Muscle of leg (tissue), 11 donors: Measurements from ENCODE around the gene ZNF574. TPM values are rescaled to one million over a fixed set of nuclear protein-coding genes. Genes with fewer than 3 reads are reported as not detected.

Experiments
- DNase-seq: peaks from one replicate; pipeline ENCODE4 v3.0.0; 2013
- H3K27ac ChIP-seq: one replicate; pipeline ENCODE4 v1.5.1; 2013; ENCODE audit warnings: mild to moderate bottlenecking, low read length, control low read depth
- H3K27me3 ChIP-seq: one replicate; pipeline ENCODE4 v1.6.1; 2013; ENCODE audit warnings: low read length; ENCODE audit not compliant: control insufficient read depth, insufficient read depth
- H3K36me3 ChIP-seq: one replicate; pipeline ENCODE4 v1.6.1; 2013; ENCODE audit warnings: low read length; ENCODE audit not compliant: control insufficient read depth, insufficient read depth
- H3K4me1 ChIP-seq: one replicate; pipeline ENCODE4 v1.6.1; 2013; ENCODE audit warnings: low read length; ENCODE audit not compliant: control insufficient read depth, insufficient read depth
- H3K4me3 ChIP-seq: one replicate; pipeline ENCODE4 v1.5.1; 2013; ENCODE audit warnings: low read length, control low read depth
- H3K9me3 ChIP-seq: replicated peaks from 2 replicates; pipeline ENCODE4 v1.6.1; 2013; ENCODE audit warnings: low read depth, low read length; ENCODE audit not compliant: control insufficient read depth
- WGBS: methylation state at CpG from one replicate; pipeline ENCODE4 v1.1.5; 2013; ENCODE audit warnings: missing lambda C conversion rate; ENCODE audit not compliant: insufficient coverage; 5-methylcytosine and 5-hydroxymethylcytosine counted together
- polyA plus RNA-seq, 8 donors: library from polyadenylated mRNA; unstranded; fragments of 120-200 nt; gene quantifications; one replicate each; pipeline versions ENCODE4 v1.2.1 to v1.2.3, GENCODE V29; 2013; ENCODE audit warnings: inconsistent platforms in 1 of 8, low replicate concordance in 1 of 8; ENCODE audit not compliant: insufficient read length in 8 of 8, insufficient read depth in 1 of 8
- total RNA-seq: library from RNA; stranded (reverse); fragments of 120-200 nt; gene quantifications from one replicate; pipeline ENCODE4 v1.2.4, GENCODE V29; 2013

The ZNF574 gene
- total and polyA plus RNA-seq, 9 donors: 6.4 to 13.4 (median 12.0) TPM

DNA sequence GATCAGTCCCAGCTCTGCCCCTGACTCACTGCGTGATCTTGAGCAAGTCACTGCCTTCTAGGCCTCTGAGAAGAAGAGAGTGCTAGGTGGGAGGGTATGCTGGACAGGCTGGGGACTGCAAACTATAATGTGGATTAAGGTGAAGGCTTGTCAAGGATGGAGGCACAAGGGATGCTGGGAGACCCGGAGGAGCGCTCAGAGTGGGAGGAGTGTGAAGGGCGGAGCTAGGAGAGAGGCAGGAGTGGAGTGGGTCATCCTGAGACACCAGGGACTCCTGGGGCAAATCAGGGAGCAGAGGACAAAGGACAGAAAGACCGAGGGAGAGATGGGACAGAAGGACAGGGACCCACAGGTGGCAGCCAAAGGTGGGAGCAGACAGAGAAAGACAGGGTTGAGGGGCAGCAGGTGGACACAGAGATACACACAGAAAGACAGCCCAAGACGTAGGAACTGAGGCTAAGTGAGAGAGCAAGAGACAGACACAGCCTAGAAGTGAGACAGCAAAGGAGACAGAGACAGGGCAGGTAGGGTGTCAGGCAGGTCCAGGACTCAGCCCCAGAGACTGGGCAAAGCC, 8.6 kb upstream of the ZNF574 start:
- no peaks in the 10 kb centered on the region for H3K9me3 ChIP-seq
- H3K36me3 ChIP-seq: no peaks in the 10 kb centered on the region
- no peak overlapping the region for H3K4me3 ChIP-seq
- H3K27me3 ChIP-seq: peaks cover 24% of the 10 kb centered on the region
- H3K27ac ChIP-seq: no peak overlapping the region
- WGBS: 71% methylated on average over 6 of the region's 6 CpGs
- no peak for DNase-seq
- H3K4me1 ChIP-seq: peaks cover 17% of the 10 kb centered on the region

DNA sequence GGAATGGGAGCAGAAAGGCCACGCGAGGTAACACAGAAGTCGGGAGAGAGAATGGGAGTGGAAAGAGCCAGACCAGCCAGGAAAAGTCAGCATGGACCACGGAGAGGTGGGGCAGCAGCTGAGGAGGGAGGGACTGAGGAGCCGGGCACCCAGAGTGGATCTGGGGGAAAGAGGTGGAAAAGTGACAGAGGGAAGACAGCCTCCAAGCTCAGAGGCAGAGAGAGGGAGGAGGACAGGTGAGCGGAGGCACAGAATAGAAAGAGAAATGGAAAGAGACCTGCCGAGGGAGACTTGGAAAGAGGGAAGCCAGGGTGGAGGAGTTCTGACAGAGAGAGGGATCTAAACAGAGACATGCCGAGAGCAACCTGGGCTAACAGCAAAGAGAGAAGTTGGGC, 7.6 kb upstream of the ZNF574 start:
- no peak for DNase-seq
- Histone ChIP-seq H3K27me3 (peaks cover 24% of the 10 kb centered on the region), H3K4me1 (peaks cover 17% of the 10 kb centered on the region), H3K9me3 (no peaks in the 10 kb centered on the region), H3K4me3 (peak overlapping the region; percentile 33), H3K27ac (no peak overlapping the region), H3K36me3 (no peaks in the 10 kb centered on the region)
- 30% methylated on average over 8 of the region's 8 CpGs for WGBS

DNA sequence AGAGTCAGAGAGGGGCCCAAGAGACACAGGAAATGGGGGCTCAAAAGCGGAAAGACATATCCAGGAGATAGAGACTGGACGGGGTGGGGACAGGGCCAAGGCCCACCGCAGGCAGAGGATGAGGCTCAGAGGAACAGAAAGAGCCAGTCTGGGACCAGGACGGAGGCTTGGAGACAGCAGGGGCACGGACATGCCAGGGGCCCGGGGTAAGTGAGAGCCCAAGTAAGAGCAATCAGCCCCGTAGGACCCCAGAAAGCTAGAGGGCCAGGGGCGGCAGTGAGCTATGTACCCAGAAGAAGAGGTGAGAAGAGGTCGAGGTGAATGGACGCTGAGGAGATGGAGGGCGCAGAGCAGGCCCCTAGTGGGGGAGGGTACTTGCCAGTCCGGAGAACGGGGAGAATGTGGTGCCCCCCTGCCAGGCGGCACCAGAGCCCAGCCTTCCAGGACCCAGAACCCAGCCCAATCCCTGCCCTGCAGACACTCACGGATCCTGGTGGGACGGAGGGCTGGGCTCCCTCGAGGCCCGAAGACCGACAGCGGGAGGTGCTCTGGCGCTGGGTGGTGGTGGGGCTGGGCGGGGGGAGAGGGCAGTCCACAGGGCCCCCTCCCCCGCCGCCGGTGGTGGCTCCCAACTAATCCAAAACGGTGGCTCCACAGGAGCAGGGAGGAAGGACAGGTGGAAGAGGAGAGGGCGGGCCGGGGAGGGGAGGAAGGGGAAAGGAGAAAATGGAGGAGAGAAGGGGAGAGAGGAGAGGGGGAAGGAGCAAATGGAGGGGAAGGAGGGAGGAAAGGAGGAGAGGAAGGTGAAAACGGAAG, 7.0 kb upstream of the ZNF574 start:
- Histone ChIP-seq H3K27ac (peak overlapping the region; percentile 20), H3K36me3 (no peaks in the 10 kb centered on the region), H3K4me3 (peak overlapping the region; percentile 33), H3K27me3 (peaks cover 24% of the 10 kb centered on the region), H3K4me1 (peaks cover 17% of the 10 kb centered on the region), H3K9me3 (no peaks in the 10 kb centered on the region)
- WGBS: 5% methylated on average over 21 of the region's 29 CpGs
- DNase-seq: no peak

DNA sequence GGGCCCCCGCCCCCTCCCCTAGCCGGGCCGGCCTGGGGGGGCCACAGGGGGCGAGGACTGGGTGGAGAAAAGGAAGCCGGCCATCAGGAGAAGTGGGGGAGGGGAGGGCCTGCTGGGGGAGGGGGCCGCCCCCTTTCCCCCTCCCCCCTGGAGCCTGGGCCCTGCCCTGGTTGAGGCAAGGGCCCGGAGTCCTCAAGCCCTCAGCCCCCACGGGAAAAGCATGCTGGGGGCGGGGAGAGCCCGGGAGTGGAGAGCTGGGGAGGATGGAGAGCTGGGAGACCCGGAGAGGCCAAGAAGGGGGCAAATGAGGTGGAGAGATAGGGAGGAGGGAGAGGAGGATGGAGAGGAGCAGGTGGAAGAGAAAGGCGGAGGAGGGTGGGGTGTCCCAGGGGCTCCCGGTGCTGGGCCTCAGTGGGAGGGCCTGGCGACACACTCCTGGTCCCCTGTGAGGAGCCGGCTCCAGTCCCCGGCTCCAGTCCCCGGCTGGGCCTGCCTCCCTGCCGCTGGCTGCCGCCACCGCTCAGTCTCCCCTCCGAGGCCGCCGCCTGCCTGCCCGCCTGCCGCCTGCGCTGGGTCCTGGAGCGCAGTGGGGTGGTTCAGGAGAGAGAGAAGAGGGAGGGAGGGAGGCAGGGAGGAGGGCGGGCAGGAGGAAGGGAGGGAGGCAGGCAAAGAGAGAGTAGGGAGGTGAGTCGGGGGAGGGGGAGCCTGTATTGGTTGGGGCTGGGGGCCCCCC, 6.2 kb upstream of the ZNF574 start, which contains the start of gene GRIK5:
Gene GRIK5 (minus strand): TSS at position 588 of the 733 bp plus-strand sequence. CDS start 4,436 bp downstream, outside the sequence.
- WGBS: 2% methylated on average over 22 of the region's 29 CpGs
- H3K36me3 ChIP-seq: no peaks in the 10 kb centered on the region
- H3K27me3 ChIP-seq: peaks cover 24% of the 10 kb centered on the region
- H3K4me1 ChIP-seq: peaks cover 20% of the 10 kb centered on the region
- H3K27ac ChIP-seq: no peak within 1 kb of the TSS
- peak; percentile 50 for DNase-seq
- H3K9me3 ChIP-seq: no peaks in the 10 kb centered on the region
- H3K4me3 ChIP-seq: peak within 1 kb of the TSS; percentile 33

DNA sequence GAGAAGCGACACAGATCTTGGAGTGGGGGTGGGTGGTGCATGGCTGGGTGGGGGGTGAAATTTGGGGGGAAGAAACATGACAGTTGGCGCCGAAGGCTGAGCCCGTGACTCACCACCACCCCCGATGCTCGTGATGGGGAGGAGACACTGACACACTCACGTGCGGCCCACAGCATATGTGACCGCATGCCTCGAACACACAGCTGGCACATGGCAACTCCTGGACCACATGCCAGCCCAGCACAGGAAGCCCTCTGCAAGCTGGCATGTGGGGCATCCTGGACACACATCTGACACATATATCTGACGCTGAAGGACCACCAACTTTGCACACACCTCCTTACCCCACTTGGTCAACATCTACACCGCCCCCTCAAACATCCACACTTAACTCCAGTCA, 4.7 kb upstream of the ZNF574 start:
- Histone ChIP-seq H3K36me3 (no peaks in the 10 kb centered on the region), H3K9me3 (no peaks in the 10 kb centered on the region), H3K27ac (no peak overlapping the region), H3K27me3 (peaks cover 24% of the 10 kb centered on the region), H3K4me3 (no peak overlapping the region), H3K4me1 (peaks cover 25% of the 10 kb centered on the region)
- WGBS: 89% methylated on average over 8 of the region's 12 CpGs
- no peak for DNase-seq

DNA sequence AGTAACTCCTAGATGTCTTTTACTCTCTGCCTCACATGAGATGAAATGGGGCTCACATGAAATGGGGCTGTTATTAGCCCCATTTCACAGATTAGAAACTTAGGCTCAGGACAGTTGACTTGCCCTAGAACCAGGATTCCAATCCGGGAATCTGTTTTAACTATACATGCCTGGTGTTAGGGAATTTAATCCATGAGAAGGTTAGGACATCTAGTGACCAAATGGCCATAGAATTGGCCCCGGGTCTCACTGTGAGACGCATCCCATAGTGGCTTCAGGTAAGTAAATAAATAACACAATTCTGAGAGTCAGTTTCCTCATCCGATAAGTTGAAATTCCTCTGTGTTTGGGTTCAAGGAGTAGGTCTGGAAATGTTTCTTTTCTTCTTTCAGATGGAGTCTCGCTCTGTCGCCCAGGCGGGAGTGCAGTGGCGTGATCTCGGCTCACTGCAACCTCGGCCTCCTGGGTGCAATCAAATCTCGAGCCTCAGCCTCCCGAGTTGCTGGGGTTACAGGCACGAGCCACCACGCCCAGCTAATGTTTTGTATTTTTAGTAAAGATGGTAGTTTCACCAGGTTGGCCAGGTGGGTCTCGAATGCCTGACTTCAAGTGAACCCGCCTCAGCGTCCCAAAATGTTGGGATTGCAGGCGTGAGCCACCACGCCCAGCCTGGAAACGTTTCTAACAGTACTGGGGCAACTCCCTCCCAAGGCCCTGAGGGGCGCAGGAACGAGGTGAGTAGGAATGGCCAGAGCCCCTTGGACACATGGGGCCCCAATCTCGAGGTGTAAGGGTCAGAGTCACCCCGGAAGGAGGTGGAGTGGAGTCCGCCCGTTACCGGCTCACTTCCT, 1.2 kb upstream of the ZNF574 start:
- 75% methylated on average over 16 of the region's 27 CpGs for WGBS
- Histone ChIP-seq H3K27me3 (peaks cover 4% of the 10 kb centered on the region), H3K27ac (peak overlapping the region; percentile 99), H3K4me1 (peaks cover 31% of the 10 kb centered on the region), H3K36me3 (peaks cover 17% of the 10 kb centered on the region), H3K4me3 (peak overlapping the region; percentile 77), H3K9me3 (no peaks in the 10 kb centered on the region)
- peak; percentile 48 for DNase-seq

DNA sequence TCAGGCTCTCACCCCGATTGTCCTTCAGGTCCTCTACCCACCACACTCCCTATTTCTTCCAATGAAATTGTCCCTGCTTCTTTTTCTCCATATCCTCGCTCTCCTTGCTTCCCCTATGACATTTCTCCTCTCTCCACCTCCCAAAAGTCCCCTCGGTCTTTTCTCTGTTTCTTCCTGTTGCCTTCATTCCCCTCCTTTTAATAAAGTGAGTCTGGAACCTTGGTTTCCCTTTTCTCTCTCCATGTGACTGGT, 676 bp upstream of the ZNF574 start:
- Histone ChIP-seq H3K9me3 (no peaks in the 10 kb centered on the region), H3K36me3 (peaks cover 23% of the 10 kb centered on the region)
- 28% methylated on average over 3 of the region's 3 CpGs for WGBS

DNA sequence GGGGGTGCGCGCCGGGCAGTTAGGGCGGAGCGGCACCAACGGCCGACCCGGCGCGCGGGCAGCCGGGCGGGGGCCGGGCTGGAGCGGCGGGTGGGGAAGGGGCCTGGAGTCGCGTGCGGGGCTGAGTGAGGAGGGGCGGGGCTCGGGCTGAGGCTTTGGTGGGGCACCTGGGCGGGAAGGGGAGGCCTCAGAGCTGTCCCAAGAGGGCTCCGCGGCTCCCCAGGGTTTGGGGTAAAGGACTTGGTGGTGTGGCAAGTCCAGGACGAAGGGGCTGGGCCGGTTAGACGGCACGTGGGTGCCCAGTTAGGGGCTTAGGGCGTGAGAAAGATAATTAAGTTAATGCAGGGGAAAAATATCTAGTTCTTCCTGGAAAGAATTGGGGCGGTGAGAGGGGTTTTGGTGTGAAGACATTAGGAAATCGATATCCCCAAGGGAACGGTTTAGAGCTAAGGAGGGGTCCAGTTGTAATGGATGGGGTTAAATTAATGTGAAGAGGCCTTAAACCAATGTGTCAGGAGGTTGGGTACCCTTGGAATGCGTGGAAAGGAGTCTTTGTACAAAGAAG, 496 bp downstream of the ZNF574 start:
- Histone ChIP-seq H3K27ac (peak overlapping the region; percentile 71), H3K4me3 (peak overlapping the region; percentile 85), H3K36me3 (peaks cover 35% of the 10 kb centered on the region), H3K9me3 (no peaks in the 10 kb centered on the region), H3K4me1 (peaks cover 23% of the 10 kb centered on the region), H3K27me3 (no peaks in the 10 kb centered on the region)
- DNase-seq: no peak
- WGBS: under 1% methylated on average over 33 of the region's 33 CpGs

More for the DNA sequence above, 676 bp upstream of the ZNF574 start:
- peak overlapping the region; percentile 99 for H3K27ac ChIP-seq
- peaks cover 25% of the 10 kb centered on the region for H3K4me1 ChIP-seq
- H3K4me3 ChIP-seq: peak overlapping the region; percentile 77
- no peak for DNase-seq
- peaks cover 2% of the 10 kb centered on the region for H3K27me3 ChIP-seq

DNA sequence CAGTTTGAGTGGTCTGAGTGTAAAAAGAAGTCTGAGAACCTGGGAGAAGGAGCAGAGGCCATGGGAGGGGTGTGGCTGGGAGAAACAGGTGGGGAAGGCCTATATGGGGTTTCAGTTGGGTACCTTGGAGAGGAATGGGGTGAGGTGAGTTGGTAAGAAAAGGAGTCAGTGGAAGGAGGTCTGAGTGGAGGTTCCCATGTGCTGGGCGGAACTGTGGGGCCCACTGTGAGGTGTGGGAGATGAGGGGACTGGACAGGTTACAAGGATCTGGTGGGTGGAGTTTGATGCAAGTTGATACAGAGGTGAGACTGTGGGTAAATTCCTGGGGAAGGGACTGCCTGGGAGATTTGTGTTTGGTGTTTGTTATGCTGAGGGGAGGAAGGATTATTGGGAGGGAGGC, 2.1 kb downstream of the ZNF574 start:
- WGBS: 92% methylated on average over 1 of the region's 1 CpG
- no peak for DNase-seq

More for the DNA sequence above, 2.1 kb downstream of the ZNF574 start:
- H3K9me3 ChIP-seq: no peaks in the 10 kb centered on the region
- peaks cover 23% of the 10 kb centered on the region for H3K4me1 ChIP-seq
- H3K27ac ChIP-seq: no peak overlapping the region
- H3K36me3 ChIP-seq: peaks cover 42% of the 10 kb centered on the region
- no peak overlapping the region for H3K4me3 ChIP-seq
- no peaks in the 10 kb centered on the region for H3K27me3 ChIP-seq
